IPS DF 19.7 (cell line): ENCODE measurements around the gene PATL1.
A peak's percentile ranks its signal among the peaks of the same experiment; 100 is the strongest.
"Not testable (repeated sequence)": the region's sequence is repeated elsewhere in the genome, so short reads cannot be mapped to it uniquely, and the experiment has no call there.

Source experiments
- DNase-seq: peaks from one replicate; pipeline ENCODE4 v3.0.0-alpha.2; 2013; ENCODE audit warnings: low read depth, low spot score

The PATL1 gene

DNA sequence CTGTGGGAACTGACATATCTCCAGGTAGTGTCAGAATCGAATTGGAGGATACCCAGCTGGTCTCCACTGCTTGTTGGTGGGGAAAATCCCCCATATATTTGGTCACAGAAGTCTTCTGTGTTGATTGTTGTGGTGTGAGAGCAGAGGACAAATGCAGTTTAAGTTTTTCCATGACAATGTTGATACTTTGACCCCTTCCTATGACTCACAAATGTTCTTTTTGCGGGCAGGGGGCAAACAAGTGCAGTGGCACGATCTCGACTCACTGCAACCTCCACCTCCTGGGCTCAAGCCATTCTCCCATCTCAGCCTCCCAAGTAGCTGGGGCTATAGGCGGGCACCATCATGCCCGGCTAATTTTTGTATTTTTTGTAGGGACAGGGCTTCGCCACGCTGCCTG, 7.4 kb upstream of the PATL1 start:
- no peak for DNase-seq

GRCh38 chr11:59674291-59674690, 5.5 kb upstream of the PATL1 start:
- DNase-seq: no peak

DNA sequence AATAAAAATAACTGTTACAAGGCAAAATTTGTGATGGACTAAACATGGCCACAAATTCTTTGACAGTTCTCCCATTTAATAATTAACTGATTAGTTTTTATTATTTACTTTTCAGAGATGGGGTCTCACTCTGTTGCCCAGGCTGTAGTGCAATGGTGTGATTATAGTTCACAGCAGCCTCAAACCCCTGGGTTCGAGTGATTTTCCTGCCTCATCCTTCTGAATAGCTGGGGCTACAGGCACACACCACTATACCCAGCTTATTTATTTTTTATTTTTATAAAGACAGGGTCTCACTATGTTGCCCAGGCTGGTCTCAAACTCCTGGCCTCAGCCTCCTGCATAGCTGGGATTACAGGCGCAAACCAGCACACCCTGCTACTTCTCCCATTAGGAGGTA, 4.5 kb upstream of the PATL1 start:
- no peak for DNase-seq

DNA sequence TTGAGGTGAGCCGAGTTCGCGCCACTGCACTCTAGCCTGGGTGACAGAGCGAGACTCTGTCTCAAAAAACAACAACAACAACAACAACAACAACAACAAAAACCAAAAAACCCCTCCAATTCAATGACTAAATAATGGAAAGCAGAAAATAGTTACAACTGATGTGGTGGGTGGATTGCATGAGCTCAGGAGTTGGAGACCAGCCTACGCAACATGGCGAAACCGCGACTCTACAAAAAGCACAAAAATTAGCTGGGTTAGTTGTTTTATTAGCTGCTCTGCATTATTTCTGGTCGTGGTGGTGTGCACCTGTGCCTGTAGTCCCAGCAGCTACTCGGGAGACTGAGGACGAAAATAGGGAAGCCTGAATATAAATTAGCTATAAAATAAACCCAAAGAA, 2.6 kb upstream of the PATL1 start:
- DNase-seq: no peak

- DNase-seq: no peak
These were observed 773 bp upstream of the PATL1 start for GRCh38 chr11:59669611-59670009.

- peak; percentile 28 for DNase-seq
These were observed 468 bp downstream of the PATL1 start for GRCh38 chr11:59668188-59668949.

DNA sequence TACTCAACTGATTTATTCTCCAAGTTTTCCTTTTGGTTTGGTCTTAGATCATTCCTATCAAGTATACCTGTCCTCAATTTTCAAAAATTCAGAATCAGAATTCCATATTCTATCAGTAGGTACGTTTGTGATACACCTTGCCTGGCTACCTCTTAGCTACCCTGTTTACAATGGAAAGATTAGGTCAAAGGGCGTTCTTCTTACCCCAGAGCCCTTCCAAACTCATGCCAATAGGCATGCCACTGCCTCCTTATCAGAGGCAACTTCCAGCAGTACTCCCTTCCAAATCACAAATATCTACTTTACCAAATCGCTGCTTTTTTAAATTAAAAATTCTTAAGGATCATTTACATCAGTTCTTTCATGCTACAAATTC, 1.0 kb downstream of the PATL1 start:
- DNase-seq: no peak

DNA sequence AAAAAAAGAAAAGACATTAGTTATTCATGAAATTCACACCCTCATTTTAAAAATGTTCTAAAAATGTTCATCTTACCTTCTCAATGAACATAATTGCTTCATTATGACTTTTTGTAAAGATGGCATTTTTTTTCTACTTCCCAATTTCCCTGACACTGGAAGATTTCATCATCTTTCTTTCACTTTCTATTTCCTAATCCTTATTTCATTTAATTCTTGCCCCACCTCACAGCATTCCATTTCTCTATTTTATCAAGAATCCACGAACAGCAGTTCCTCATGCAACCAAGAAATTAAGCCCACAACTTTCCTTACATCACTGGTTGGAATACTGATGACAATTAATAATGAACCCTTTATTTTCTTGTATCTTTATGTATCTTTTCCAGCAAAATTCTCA, 1.9 kb downstream of the PATL1 start:
- no peak for DNase-seq

GRCh38 chr11:59660621-59661020, 8.2 kb downstream of the PATL1 start:
- no peak for DNase-seq

DNA sequence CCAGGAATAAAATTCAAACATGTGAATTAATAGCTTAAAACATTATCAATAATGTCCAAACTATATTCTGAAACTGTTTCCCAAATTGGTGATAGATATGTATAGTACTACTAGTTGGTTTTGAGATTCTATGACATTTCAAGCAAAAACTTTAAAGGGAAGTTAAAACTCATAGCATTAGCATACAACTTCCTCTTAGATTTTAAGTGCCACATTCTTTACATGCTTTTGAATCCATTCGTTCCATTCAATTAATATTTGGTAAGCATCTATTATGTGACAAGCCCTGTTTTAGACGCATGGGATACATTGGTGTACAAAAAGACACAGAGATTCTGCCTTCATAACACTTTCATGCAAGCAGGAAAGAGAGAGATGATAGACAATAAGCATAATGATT, 8.9 kb downstream of the PATL1 start:
- DNase-seq: no peak

DNA sequence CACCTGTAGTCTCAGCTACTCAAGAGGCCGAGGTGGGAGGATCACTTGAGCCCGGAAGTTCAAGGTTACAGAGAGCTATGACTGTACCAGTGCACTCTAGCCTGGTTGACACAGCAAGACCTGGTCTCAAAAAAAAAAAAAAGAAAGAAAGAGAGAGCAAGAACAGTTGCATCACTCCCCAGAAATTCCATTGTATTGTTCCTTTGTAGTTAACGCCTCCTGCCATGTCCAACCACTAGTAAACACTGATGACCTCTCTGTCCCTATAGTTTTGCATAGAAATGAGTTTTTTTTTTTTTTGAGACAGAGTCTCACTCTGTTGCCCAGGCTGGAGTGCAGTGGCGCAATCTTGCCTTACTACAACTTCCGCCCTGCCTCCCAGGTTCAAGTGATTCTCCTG, 10.8 kb downstream of the PATL1 start:
- no peak for DNase-seq

- no peak for DNase-seq
These were observed 13.9 kb downstream of the PATL1 start for GRCh38 chr11:59654893-59655292.

DNA sequence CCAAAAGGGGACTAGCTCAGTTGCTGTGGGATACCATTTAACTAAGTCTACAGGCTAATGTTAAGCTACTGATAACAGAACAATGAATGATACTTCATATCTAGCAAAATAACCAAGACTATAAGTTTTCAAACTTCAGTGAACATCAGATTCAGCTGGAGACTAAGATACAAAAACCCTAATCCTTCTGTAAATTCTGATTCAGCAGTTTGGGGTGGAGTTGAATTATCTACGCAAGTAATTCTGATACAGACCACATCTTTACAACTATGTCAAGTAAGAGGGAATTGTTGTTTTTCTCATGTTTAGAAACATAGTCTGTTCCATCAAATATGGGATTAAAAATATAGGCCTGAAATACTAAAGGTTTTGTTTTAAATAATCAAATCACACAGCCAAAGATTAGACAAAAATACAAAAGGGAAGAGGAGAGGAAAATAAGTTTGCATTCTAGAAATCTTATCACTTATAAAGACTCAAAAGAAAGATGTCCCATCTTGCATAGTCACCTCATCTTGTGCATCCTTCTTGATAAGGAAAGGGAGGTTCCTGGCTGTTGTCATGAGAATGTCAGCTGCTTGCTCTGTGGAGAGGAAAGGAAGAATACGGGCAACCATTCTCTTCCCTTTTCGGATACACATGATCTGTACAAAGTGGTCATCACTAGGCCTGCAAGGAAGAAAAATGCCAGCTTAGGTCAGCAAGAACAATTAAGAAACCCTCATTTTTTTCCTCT, 21.4 kb downstream of the PATL1 start:
- DNase-seq: no peak

- DNase-seq: no peak
These were observed 24.3 kb downstream of the PATL1 start for GRCh38 chr11:59644528-59644927.

DNA sequence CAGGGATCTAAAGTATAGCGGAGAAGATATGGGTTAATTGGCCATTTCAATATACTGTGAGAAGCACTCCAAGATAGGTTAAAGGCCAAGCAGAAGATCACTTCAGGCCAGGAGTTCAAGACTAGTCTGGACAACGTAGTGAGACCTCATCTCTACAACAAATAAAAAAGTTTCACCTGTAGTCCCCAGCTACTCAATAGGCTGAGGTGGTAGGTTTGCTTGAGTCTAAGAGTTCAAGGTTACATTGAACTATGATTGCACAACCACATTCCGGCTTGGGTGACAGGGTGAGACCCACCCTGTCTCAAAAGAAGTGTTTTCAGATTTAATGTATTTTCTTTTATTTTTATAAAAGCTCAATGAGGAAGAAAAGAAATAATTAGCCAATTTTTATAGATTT, 25.4 kb downstream of the PATL1 start:
- no peak for DNase-seq

GRCh38 chr11:59641156-59641555, 27.7 kb downstream of the PATL1 start:
- DNase-seq: no peak

DNA sequence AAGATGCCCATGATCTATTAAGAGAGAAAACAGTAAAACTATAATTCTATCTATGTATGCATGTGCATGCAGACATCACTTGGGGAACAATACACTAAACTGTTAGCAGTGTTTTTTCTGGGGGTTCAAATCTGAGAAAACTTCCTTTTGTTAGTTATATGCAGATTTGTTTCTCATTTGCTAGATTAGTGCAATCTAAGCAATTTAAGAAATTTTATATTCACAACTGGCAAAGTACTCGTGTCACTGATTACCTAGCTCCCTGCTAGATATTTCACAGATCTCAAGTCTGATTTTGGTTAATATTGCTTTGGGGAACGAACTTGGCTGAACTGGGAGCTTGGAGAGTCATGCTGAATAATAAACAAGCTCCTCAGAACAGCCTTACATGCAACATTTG, 38.3 kb downstream of the PATL1 start:
- DNase-seq: no peak

DNA sequence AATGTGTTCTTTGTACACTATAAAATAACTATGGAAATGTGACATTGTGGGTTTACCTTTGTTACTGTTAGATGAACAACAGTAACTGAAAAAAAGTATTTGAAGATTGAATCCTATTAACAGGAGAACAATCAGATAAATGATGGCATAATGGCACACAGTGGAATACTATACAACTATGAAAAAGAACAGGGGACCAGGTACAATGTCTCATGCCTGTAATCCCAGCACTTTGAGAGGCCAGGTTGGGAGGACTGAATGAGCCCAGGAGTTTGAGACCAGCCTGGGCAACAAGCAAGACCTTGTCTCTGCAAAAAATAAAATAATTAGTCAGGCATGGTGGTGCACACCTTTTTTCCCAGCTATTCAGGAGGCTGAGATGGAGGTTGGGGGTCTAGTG, 38.8 kb downstream of the PATL1 start:
- no peak for DNase-seq

- DNase-seq: not testable (repeated sequence)
These were observed 41.9 kb downstream of the PATL1 start for GRCh38 chr11:59626969-59627368.

DNA sequence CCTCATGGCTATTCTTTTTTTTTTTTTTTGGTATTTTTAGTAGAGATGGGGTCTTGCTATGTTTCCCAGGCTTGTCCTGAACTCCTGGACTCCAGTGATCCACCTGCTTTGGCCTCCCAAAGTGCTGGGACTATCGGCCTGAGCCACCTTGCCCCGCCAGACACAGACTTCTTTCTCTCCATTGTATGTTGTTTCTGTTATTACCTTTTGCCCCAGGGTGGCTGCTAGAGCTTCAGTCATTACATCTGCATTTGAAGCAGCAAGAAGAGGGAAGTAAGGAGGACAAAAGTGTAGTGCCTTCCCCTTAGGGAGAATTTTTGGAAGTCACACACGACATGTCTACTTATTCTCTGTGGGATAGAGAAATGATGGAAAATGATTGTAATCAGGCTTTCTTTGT, 43.1 kb downstream of the PATL1 start:
- no peak for DNase-seq

DNA sequence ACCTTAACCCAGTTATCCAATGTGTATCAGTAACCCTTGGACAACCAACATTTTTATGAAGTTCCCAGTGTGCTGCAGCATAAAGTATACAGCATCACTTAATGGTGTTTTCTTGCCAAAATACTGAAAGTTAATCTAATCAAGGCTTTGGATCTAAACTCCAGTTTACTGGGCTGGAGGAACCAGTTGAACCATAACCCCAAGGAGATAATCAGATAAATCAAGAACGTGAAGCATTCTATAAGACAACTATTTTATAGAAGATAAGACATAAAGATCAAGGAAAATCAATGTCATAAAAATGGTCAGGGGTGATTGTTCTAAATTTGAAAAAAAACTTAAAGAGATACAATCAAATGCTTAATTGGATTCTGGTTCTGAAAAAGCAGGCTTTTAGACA, 51.0 kb downstream of the PATL1 start:
- DNase-seq: no peak

- DNase-seq: no peak
These were observed 52.3 kb downstream of the PATL1 start for GRCh38 chr11:59616396-59616982.
